Stimulated activated CD4-positive, alpha-beta T cell treated with anti-CD3 and anti-CD28 coated beads, TNF-alpha, amount 100 ng/mL, for 24 hours (primary cell): ENCODE results near the gene LRRC25.
"Not testable (repeated sequence)": the region's sequence is repeated elsewhere in the genome, so short reads cannot be mapped to it uniquely, and the experiment has no call there.

ENCODE experiments used
- DNase-seq, 3 experiments: peaks; one replicate each; pipeline ENCODE4 v3.0.0-alpha.2; 2020; ENCODE audit warnings: low read depth in 3 of 3

Gene LRRC25

GRCh38 chr19:18380843-18381242 is 16.6 kb downstream of the LRRC25 start:
- DNase-seq, result no peak

GRCh38 chr19:18379803-18380747 is 17.3 kb downstream of the LRRC25 start:
- DNase-seq, result no peak

GRCh38 chr19:18377026-18377425 is 20.4 kb downstream of the LRRC25 start:
- DNase-seq, result no peak

- peak in 1 of 3 experiments; percentile 48 for DNase-seq
Observed at GRCh38 chr19:18373892-18374629, 23.4 kb downstream of the LRRC25 start.

- DNase-seq, result no peak
Observed at GRCh38 chr19:18373407-18373891, 24.0 kb downstream of the LRRC25 start.

GRCh38 chr19:18368504-18369222 is 28.8 kb downstream of the LRRC25 start:
- no peak for DNase-seq

GRCh38 chr19:18366021-18366435 is 31.4 kb downstream of the LRRC25 start:
- DNase-seq, result no peak

GRCh38 chr19:18364826-18365528 is 32.4 kb downstream of the LRRC25 start:
- no peak for DNase-seq

- not testable (repeated sequence) for DNase-seq
Observed at GRCh38 chr19:18364277-18364825, 33.1 kb downstream of the LRRC25 start.

- DNase-seq, result no peak
Observed at GRCh38 chr19:18363787-18364186, 33.6 kb downstream of the LRRC25 start.

- no peak for DNase-seq
Observed at GRCh38 chr19:18362934-18363542, 34.4 kb downstream of the LRRC25 start.

- DNase-seq, result no peak
Observed at GRCh38 chr19:18361646-18362045, 35.8 kb downstream of the LRRC25 start.

GRCh38 chr19:18357041-18357440 is 40.4 kb downstream of the LRRC25 start:
- no peak for DNase-seq

- DNase-seq, result not testable (repeated sequence)
Observed at GRCh38 chr19:18354743-18355142, 42.7 kb downstream of the LRRC25 start.

GRCh38 chr19:18353378-18354005 is 43.9 kb downstream of the LRRC25 start:
- no peak for DNase-seq

GRCh38 chr19:18351544-18351943 is 45.9 kb downstream of the LRRC25 start:
- DNase-seq, result no peak

- no peak for DNase-seq
Observed at GRCh38 chr19:18350490-18350889, 46.9 kb downstream of the LRRC25 start.

GRCh38 chr19:18349524-18350128 is 47.8 kb downstream of the LRRC25 start:
- peak in 1 of 3 experiments; percentile 36 for DNase-seq

- DNase-seq, result not testable (repeated sequence)
Observed at GRCh38 chr19:18348818-18349339, 48.5 kb downstream of the LRRC25 start.
